Small intestine (tissue), 7 donors: ENCODE measurements around the gene PCMT1. TPM values are rescaled to one million over a fixed set of nuclear protein-coding genes. Genes with fewer than 3 reads are reported as not detected.

Experiments
- DNase-seq, 2 donors: peaks; one replicate each; pipeline versions ENCODE4 v3.0.0 to v3.0.0-alpha.2; 2013
- FAIRE-seq: peaks from 2 replicates; lab custom pipeline; 2012; peaks lifted over from hg19 to GRCh38; lab: Jason Lieb, UNC
- H3K27ac ChIP-seq, 3 donors: one replicate each; pipeline ENCODE4 v1.5.1; 2013; ENCODE audit warnings: low read length in 2 of 3, mild to moderate bottlenecking in 2 of 3, control low read depth in 1 of 3, inconsistent platforms in 1 of 3, low read depth in 1 of 3, moderate library complexity in 1 of 3
- H3K27me3 ChIP-seq, 3 donors: one replicate each; pipeline ENCODE4 v1.6.1; 2013; ENCODE audit warnings: low read length in 3 of 3, inconsistent platforms in 1 of 3; ENCODE audit not compliant: control insufficient read depth in 3 of 3, insufficient read depth in 3 of 3
- H3K36me3 ChIP-seq, 3 donors: one replicate each; pipeline ENCODE4 v1.6.1; 2013; ENCODE audit warnings: low read length in 3 of 3, inconsistent platforms in 1 of 3, low read depth in 1 of 3, mild to moderate bottlenecking in 1 of 3, moderate library complexity in 1 of 3; ENCODE audit not compliant: control insufficient read depth in 3 of 3, insufficient read depth in 2 of 3
- H3K4me1 ChIP-seq, 3 donors: one replicate each; pipeline ENCODE4 v1.6.1; 2013; ENCODE audit warnings: low read length in 2 of 3, inconsistent platforms in 1 of 3, low read depth in 1 of 3, mild to moderate bottlenecking in 1 of 3, moderate library complexity in 1 of 3; ENCODE audit not compliant: control insufficient read depth in 3 of 3, insufficient read depth in 2 of 3
- H3K4me3 ChIP-seq, 3 donors: one replicate each; pipeline ENCODE4 v1.5.1; 2013; ENCODE audit warnings: low read length in 3 of 3, control low read depth in 1 of 3, inconsistent platforms in 1 of 3, low read depth in 1 of 3, mild to moderate bottlenecking in 1 of 3, moderate library complexity in 1 of 3
- H3K9me3 ChIP-seq, 2 donors: one replicate each; pipeline ENCODE4 v1.6.1; 2013; ENCODE audit warnings: low read depth in 1 of 2, low read length in 1 of 2; ENCODE audit not compliant: control insufficient read depth in 2 of 2, insufficient read depth in 1 of 2
- WGBS, 3 donors: extraction: QIAGEN DNeasy Blood & Tissue Kit; methylation state at CpG; one replicate each; pipeline ENCODE4 v1.1.7; 2013; 5-methylcytosine and 5-hydroxymethylcytosine counted together
- polyA plus RNA-seq, 4 donors: library from polyadenylated mRNA; stranded (reverse) in 3 of 4; unstranded in 1 of 4; fragments of 200-250 nt in 3 of 4; fragments of 120-200 nt in 1 of 4; gene quantifications; one replicate each; pipeline versions ENCODE4 v1.2.1 to v1.2.3, GENCODE V29; 2013
- donor health status: healthy with polysubstance abuse.
- donor health status: control.
- donor health status: control.
- donor health status: Bipolar disorder and iron deficiency.
- donor health status: healthy.

PCMT1 gene
- polyA plus RNA-seq, 4 donors = 38.9 to 75.7 (median 55.0) TPM

DNA sequence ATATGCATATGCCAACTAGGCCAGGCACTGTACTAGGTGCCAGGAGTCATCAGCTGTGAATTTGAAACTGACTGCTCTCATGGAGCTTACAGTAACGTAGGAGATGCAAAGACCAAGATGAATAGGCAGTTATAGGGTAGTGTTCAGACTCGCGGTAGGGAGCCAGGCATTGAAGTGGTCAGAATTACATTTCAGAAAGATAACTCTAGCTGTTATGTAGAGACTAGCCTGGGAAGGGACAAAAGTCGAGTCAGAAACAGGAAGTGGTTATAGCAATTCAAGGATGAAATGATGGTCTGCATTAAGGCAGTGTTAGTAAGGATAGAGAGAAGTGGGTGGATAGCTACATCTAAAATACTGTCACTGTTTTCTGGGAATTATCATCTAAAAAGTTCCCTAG is 56.6 kb downstream of the PCMT1 start:
- FAIRE-seq = no peak
- 61 to 73% (median 68%) methylated on average over 4 of the region's 4 CpGs for WGBS, 3 donors

DNA sequence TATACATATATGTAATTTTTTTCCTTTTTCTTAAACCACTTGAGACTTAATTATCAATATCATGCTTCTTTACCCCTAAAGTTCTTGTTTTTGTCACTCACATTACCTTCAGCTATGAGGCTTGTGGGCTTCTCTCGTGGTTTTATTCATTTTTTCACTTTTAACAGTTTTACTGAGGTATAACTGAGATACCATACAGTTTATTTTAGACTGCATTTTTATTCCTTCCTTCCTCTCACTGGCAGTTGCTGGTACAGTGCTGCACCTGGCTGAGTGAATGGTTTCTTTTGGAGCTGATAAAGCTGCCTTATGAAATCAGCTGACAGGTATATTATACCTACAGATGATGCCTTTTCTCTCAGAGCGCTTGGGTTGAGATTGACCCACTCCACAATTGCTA is 60.3 kb downstream of the PCMT1 start:
- no peak overlapping the region for H3K27ac ChIP-seq
- DNase-seq = no peak
- H3K9me3 ChIP-seq = no peaks in the 10 kb centered on the region
- no peak overlapping the region for H3K4me3 ChIP-seq
- FAIRE-seq = no peak
- WGBS, 3 donors = 81 to 94% (median 82%) methylated on average over 2 of the region's 2 CpGs
- H3K36me3 ChIP-seq = peaks cover 0 to 19% (median 3%) of the 10 kb centered on the region in 3 donors
- no peaks in the 10 kb centered on the region for H3K27me3 ChIP-seq
- H3K4me1 ChIP-seq = no peaks in the 10 kb centered on the region

More for the DNA sequence above, 56.6 kb downstream of the PCMT1 start:
- H3K27me3 ChIP-seq = no peaks in the 10 kb centered on the region
- H3K27ac ChIP-seq = no peak overlapping the region
- DNase-seq = no peak
- no peaks in the 10 kb centered on the region for H3K9me3 ChIP-seq
- H3K4me1 ChIP-seq = no peaks in the 10 kb centered on the region
- H3K36me3 ChIP-seq = peaks cover 0 to 23% (median 3%) of the 10 kb centered on the region in 3 donors
- H3K4me3 ChIP-seq = no peak overlapping the region

DNA sequence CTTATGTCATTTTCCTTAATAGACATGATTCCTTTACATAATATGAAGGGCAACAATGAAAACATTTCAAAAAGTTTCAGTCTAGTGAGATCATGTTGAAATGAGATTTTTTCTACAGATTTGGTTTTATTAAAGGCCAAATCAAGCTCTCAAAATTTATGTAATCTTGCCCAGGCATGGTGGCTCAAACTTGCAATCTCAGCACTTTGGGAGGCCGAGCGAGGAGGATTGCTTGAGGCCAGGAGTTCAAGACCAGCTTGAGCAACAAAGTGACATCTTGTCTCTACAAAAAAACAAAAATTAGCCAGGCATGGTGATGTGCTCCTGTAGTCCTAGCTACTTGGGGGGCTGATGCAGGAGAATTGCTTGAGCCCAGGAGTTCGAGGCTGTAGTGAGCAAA is 63.8 kb downstream of the PCMT1 start:
- Histone ChIP-seq H3K4me3 (no peak overlapping the region), H3K27ac (no peak overlapping the region), H3K4me1 (no peaks in the 10 kb centered on the region), H3K36me3 (peaks cover 0 to 11% (median 3%) of the 10 kb centered on the region in 3 donors), H3K27me3 (no peaks in the 10 kb centered on the region), H3K9me3 (no peaks in the 10 kb centered on the region)
- FAIRE-seq (no peak), DNase-seq (no peak)
- 97 to 98% (median 97%) methylated on average over 3 of the region's 3 CpGs for WGBS, 3 donors

DNA sequence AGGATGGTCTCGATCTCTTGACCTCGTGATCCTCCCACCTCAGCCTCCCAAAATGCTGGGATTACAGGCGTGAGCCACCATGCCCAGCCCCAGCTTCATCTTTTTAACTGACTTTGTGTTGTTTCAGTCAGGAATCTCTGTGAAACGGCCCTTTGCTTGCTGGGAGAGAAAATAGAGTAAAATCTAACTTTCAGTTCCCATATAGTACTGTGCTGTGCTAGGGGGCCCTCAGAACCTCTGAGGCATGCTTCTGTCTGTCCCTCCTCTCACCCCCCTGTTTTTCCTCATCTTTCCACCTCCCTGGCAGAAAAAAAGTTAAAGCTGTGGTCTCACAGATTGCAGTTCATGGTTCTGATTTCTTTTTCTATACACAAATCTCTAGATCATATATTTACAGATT is 66.2 kb downstream of the PCMT1 start:
- FAIRE-seq (no peak), DNase-seq (no peak)
- Histone ChIP-seq H3K4me1 (no peaks in the 10 kb centered on the region), H3K27me3 (no peaks in the 10 kb centered on the region), H3K4me3 (no peak overlapping the region), H3K9me3 (no peaks in the 10 kb centered on the region), H3K36me3 (peaks cover 0 to 12% (median 3%) of the 10 kb centered on the region in 3 donors), H3K27ac (no peak overlapping the region)
- 84 to 90% (median 88%) methylated on average over 4 of the region's 4 CpGs for WGBS, 3 donors

DNA sequence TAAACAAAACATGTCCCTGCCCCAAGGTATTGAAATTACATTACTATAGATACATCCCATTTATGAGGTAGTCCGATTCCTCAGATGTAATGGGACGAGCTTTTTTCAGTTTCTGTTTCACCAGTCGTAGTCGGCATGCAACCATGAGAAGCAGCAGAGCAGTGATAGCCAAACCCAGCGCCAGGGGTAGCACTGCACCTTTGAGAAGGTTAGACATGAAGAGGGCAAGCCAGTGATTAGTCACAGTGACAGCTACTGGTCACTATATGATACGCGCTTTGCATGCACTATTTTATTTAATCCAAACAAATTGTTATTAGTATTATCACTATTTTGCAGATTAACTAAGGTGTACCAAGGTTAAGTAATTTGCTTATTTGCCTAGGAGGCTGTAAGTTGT is 71.0 kb downstream of the PCMT1 start:
- 91 to 94% (median 91%) methylated on average over 7 of the region's 7 CpGs for WGBS, 3 donors
- FAIRE-seq = no peak
- Histone ChIP-seq H3K27me3 (no peaks in the 10 kb centered on the region), H3K27ac (no peak overlapping the region), H3K9me3 (no peaks in the 10 kb centered on the region), H3K36me3 (peaks cover 0 to 18% (median 2%) of the 10 kb centered on the region in 3 donors), H3K4me1 (no peaks in the 10 kb centered on the region), H3K4me3 (no peak overlapping the region)
- no peak for DNase-seq

DNA sequence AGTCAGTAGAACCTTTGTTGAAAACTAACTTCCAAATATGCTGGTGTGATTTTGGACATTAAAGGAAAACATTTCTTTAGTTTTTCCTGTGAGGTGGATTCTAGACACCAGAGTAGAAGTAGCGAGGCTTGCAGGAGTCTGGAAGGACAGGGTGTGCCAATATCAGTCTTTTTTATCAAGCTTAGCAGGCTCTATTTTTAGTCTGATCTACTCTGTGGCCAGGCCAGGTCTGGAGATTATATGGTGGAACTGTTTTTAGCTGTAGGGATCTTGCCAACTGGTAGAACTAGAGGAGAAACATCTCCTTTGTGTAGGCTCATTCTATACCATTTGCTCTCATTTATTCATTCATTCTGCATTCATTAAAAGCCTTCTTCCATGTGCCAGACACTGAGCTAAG is 72.0 kb downstream of the PCMT1 start:
- WGBS, 3 donors = 90 to 100% (median 91%) methylated on average over 1 of the region's 1 CpG
- DNase-seq = no peak
- Histone ChIP-seq H3K4me1 (no peaks in the 10 kb centered on the region), H3K27me3 (no peaks in the 10 kb centered on the region), H3K9me3 (no peaks in the 10 kb centered on the region), H3K27ac (no peak overlapping the region), H3K36me3 (peaks cover 0 to 24% (median 2%) of the 10 kb centered on the region in 3 donors), H3K4me3 (no peak overlapping the region)
- FAIRE-seq = no peak

DNA sequence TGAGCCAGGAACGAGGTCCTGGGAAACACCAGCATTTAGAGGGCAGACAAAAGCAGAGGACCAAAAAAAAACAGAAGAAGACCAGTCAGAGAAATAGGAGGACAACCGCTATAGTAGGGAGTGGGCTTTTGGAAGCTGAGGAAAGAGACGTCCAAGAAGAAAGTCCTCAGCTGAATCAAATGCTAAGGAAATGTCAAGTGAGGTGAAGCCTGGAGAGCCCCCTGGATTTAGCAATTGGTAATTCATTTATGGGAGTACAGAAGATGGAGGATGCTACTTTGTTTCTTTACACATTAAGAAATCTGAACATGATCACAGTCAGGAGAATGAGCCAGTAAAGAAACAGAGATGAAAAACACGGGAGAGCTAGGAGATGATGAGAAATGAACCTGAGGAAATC is 73.5 kb downstream of the PCMT1 start:
- H3K4me1 ChIP-seq = no peaks in the 10 kb centered on the region
- H3K27ac ChIP-seq = no peak overlapping the region
- no peaks in the 10 kb centered on the region for H3K27me3 ChIP-seq
- DNase-seq (no peak), FAIRE-seq (no peak)
- H3K36me3 ChIP-seq = peaks cover 0 to 24% (median 2%) of the 10 kb centered on the region in 3 donors
- WGBS, 3 donors = 81 to 89% (median 82%) methylated on average over 4 of the region's 4 CpGs
- no peaks in the 10 kb centered on the region for H3K9me3 ChIP-seq
- no peak overlapping the region for H3K4me3 ChIP-seq

DNA sequence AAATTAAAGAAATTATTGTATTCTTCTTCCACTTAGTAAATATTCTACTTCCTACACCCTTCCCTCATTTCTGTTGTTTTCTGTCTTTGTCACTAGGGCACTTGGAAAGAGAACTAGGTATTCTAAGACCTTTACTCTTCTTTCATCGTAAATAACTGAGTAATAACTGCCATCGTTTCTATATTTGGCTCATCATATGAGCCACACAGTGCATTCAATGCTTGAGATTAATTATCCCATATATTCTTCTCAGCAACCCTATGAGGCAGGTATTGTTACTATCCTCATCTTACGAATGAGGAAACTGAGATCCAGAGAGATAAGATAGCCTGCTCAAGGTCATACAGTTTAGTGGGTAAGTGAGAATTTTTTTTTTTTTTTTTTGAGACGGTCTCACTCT is 75.8 kb downstream of the PCMT1 start:
- DNase-seq (no peak), FAIRE-seq (no peak)
- no peak overlapping the region for H3K4me3 ChIP-seq
- WGBS, 3 donors = 39 to 74% (median 57%) methylated on average over 4 of the region's 4 CpGs
- H3K27me3 ChIP-seq = no peaks in the 10 kb centered on the region
- peaks cover 0 to 29% (median 2%) of the 10 kb centered on the region in 3 donors for H3K36me3 ChIP-seq
- no peak overlapping the region for H3K27ac ChIP-seq
- no peaks in the 10 kb centered on the region for H3K9me3 ChIP-seq
- no peaks in the 10 kb centered on the region for H3K4me1 ChIP-seq

DNA sequence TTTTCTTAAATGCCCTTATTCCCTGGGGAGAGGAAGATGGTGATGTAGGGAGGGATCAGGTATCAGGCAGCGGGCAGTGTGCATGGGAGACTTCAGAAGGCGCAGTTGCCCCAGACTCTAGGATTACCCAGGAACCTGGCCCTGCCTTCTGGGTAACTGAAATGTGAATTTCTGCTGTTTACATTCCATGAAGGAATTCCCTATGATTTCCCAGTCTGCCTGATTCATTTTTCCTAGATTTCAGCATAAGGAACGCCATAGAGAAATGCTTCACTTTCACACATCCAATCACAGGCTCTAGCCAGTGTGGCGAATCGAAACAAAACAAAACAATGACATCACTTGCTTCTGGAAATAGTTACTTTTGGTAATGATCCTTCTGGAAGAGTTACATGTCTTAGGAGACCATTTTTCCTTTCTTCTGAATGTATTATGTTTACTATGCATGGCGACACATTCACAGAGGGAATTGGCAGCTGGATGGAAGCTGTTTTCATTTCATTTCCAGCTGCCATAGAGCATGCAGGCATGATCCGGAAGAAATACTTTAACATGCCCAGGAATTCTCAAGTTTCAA is 81.3 kb downstream of the PCMT1 start:
- Histone ChIP-seq H3K9me3 (no peaks in the 10 kb centered on the region), H3K4me3 (no peak overlapping the region), H3K27me3 (no peaks in the 10 kb centered on the region), H3K36me3 (peaks cover 0 to 21% (median 1%) of the 10 kb centered on the region in 3 donors), H3K4me1 (no peaks in the 10 kb centered on the region), H3K27ac (no peak overlapping the region)
- FAIRE-seq = no peak
- no peak for DNase-seq
- 74 to 97% (median 94%) methylated on average over 7 of the region's 7 CpGs for WGBS, 3 donors
